Activated CD4-positive, alpha-beta T cell treated with anti-CD3 and anti-CD28 coated beads, Interleukin-2, amount 10 ng/mL, durations not matched to agents 7 days and 5 days (primary cell): ENCODE measurements around the gene BARD1. TPM values are rescaled to one million over a fixed set of nuclear protein-coding genes. Genes with fewer than 3 reads are reported as not detected.
"Not testable (repeated sequence)": the region's sequence is repeated elsewhere in the genome, so short reads cannot be mapped to it uniquely, and the experiment has no call there.

Experiments used
- CTCF ChIA-PET: fragments of 350-600 bp; sonication (Branson Sonifier 250); formaldehyde crosslinking; loops from one replicate; lab custom pipeline; 2021; ENCODE audit warnings: antibody characterized with exemption; lab: Charles Lee
- POLR2A ChIA-PET: fragments of 350-600 bp; sonication (Branson Sonifier 250); formaldehyde crosslinking; loops from one replicate; lab custom pipeline; 2021; ENCODE audit warnings: antibody characterized with exemption; lab: Charles Lee
- DNase-seq: peaks from one replicate; pipeline ENCODE4 v3.0.0-alpha.2; 2020
- H3K27ac Mint-ChIP-seq: one replicate; pipeline ENCODE4 v1.8.0; 2021; ENCODE audit warnings: mild to moderate bottlenecking, moderate library complexity, mixed read lengths
- H3K27me3 Mint-ChIP-seq: one replicate; pipeline ENCODE4 v1.8.0; 2021; ENCODE audit warnings: mixed read lengths
- H3K36me3 Mint-ChIP-seq: one replicate; pipeline ENCODE4 v1.8.0; 2021; ENCODE audit warnings: low read depth, mixed read lengths
- H3K4me1 Mint-ChIP-seq: one replicate; pipeline ENCODE4 v1.8.0; 2021; ENCODE audit warnings: mixed read lengths
- H3K4me3 Mint-ChIP-seq: one replicate; pipeline ENCODE4 v1.8.0; 2021; ENCODE audit warnings: mild to moderate bottlenecking, moderate library complexity, mixed read lengths
- H3K9me3 Mint-ChIP-seq: one replicate; pipeline ENCODE4 v1.8.0; 2021; ENCODE audit warnings: mixed read lengths
- total RNA-seq, 2 experiments: library from RNA; stranded (reverse); gene quantifications; one replicate each; pipeline ENCODE4 v1.2.3, GENCODE V29; 2021

Gene BARD1
- total RNA-seq, 2 experiments from 2014 or later: 51.5 to 57.4 TPM

DNA sequence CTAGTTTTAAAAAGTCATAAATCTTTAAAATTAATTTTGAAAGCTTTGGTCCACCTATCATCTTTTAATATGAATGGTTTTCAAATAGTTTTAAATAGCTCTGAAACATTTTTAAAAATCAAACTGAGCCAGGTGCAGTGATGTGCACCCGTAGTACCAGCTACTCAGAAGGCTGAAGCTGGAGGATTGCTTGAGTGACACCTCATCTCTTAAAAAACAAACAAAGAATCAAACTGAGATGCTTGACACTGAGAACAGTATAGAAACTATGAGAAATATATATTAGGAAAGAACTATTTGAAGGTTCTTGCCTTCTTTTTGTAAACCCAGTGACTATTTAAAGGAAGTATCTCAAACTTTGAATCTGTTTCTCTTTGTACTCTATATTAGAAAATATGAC lies 67.4 kb downstream of the BARD1 start:
- H3K9me3 Mint-ChIP-seq: no peaks in the 10 kb centered on the region
- no peak overlapping the region for H3K4me3 Mint-ChIP-seq
- no peak overlapping the region for H3K27ac Mint-ChIP-seq
- H3K36me3 Mint-ChIP-seq: peaks cover 43% of the 10 kb centered on the region
- POLR2A ChIA-PET: no interaction called here
- CTCF ChIA-PET: no interaction called here
- no peak for DNase-seq
- H3K4me1 Mint-ChIP-seq: peaks cover 17% of the 10 kb centered on the region
- no peaks in the 10 kb centered on the region for H3K27me3 Mint-ChIP-seq

DNA sequence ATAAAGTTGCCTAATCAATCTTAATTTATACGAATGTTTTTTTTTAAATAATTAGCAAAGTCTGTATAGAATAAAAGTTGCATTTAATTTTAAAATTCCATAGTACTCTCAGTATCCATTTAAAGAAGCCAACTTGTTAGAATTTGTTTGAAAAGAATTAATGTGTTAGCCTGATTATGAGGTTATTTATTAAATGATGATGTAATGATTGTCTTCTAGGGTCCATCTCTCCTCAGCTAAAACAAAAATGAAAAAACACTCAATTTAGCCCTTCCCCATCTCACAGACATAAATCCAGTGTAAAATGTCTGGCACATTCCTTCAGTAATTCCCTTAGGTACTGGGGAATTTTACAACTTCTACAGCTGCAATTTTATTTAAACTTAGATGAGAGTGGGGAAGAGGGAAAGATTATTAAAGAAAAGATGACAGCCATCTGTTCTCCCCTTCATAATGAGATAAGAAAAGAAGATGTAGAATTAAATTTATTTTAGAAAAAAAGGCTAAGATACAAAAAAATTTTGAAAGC lies 68.6 kb downstream of the BARD1 start:
- CTCF ChIA-PET: no interaction called here
- H3K9me3 Mint-ChIP-seq: no peaks in the 10 kb centered on the region
- H3K27ac Mint-ChIP-seq: no peak overlapping the region
- DNase-seq: no peak
- H3K36me3 Mint-ChIP-seq: peaks cover 42% of the 10 kb centered on the region
- POLR2A ChIA-PET: no interaction called here
- H3K4me1 Mint-ChIP-seq: peaks cover 13% of the 10 kb centered on the region
- H3K4me3 Mint-ChIP-seq: no peak overlapping the region
- no peaks in the 10 kb centered on the region for H3K27me3 Mint-ChIP-seq

DNA sequence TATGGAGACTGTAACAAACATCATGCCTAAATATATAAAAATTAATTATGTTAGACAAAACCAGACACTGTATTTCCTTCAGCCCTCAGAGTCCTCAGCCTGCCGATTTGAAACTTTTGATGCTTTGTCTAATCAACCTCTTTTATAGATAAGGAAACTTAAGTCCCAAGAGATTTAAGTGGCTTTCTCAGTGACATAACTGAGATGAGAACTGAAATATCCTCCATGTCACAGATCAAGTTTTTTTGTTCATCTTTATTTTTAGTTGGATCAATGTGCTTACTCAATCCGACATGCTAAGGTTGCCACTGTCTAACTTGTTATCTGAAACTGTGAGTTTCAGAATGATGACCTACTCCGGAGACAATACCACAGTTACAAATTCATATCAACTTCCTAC lies 72.3 kb downstream of the BARD1 start:
- Mint-ChIP-seq H3K4me1 (peaks cover 13% of the 10 kb centered on the region), H3K9me3 (no peaks in the 10 kb centered on the region), H3K4me3 (no peak overlapping the region), H3K27ac (no peak overlapping the region), H3K36me3 (peaks cover 40% of the 10 kb centered on the region), H3K27me3 (no peaks in the 10 kb centered on the region)
- DNase-seq: no peak
- POLR2A ChIA-PET: no interaction called here
- CTCF ChIA-PET: no interaction called here

DNA sequence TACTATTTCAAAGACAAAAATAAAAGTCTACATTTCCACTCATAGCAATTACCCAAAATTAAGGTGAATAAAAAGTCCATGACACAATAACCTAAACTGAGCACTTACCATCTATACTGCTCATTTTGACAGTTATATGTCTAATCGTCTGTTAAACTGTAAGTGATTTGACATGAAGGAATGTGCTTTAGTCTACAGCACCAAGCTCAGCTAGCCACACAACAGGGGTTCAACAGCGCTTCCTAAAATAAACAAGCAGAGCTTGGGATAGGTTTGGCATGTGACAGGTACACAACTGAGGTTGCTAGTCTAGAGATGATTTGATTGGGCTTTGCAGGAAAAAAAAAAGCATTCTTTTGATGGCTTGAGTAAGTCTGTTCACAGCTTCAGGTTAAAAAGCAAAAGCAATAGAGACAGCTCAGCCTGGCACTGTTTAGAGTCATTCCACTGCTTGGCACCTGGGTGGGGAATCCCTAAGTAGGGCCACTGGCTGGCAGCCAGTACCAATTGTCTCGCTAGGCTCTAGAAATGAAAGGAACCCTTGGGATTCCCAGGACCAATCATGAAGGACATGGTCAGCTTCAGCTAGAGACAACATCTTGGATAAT lies 78.6 kb downstream of the BARD1 start:
- CTCF ChIA-PET: no interaction called here
- POLR2A ChIA-PET: no interaction called here

DNA sequence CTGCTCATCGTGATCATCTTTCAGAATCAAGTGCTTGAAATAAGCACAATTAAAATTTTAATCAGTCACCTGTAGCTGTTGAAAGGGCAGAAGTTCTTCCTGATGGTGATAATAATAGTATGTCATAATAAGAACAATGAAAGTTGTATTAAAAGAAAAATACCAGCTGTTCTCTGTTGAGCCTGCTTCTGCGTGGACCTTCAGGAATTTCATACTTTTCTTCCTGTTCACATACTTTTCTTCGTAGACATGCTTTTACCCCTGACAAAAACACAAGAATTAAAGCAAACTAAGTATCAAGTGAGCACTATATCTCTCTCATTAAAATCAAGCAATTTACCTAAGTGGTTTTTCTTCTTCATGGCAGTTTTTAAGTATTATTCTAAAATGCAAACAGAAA lies 79.2 kb downstream of the BARD1 start:
- Mint-ChIP-seq H3K36me3 (peaks cover 45% of the 10 kb centered on the region), H3K4me3 (no peak overlapping the region), H3K27ac (no peak overlapping the region), H3K27me3 (no peaks in the 10 kb centered on the region), H3K4me1 (no peaks in the 10 kb centered on the region), H3K9me3 (no peaks in the 10 kb centered on the region)
- POLR2A ChIA-PET: no interaction called here
- CTCF ChIA-PET: interaction anchor here (1.1 kb wide), 1 partner anchor 13 kb away, joined by 3 read pairs; no protein-coding TSS in a partner anchor
- no peak for DNase-seq

More for the DNA sequence above, 78.6 kb downstream of the BARD1 start:
- no peak overlapping the region for H3K4me3 Mint-ChIP-seq
- H3K27ac Mint-ChIP-seq: no peak overlapping the region
- peaks cover 45% of the 10 kb centered on the region for H3K36me3 Mint-ChIP-seq
- no peak for DNase-seq
- no peaks in the 10 kb centered on the region for H3K4me1 Mint-ChIP-seq
- no peaks in the 10 kb centered on the region for H3K27me3 Mint-ChIP-seq
- no peaks in the 10 kb centered on the region for H3K9me3 Mint-ChIP-seq

DNA sequence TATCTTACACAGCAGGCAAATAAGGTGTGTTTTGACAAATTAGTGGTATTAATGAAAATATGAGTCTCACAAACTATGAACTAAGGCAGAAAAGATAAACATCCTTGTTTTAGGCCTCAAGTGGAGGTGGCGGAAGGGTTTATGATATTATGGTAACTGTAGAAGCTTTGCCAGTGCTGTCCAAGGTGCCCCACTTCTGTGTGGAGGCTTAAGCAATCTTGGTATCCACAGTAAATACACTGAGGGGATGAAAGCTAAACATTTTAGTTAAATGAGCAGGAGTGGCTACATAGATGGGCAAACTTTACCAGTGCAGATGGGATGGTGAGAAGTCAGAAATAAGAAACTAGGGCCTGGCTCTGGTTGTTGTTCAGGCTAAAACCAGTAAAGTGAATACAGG lies 84.7 kb downstream of the BARD1 start:
- no peak overlapping the region for H3K4me3 Mint-ChIP-seq
- DNase-seq: no peak
- POLR2A ChIA-PET: interaction anchor here (0.6 kb wide), 1 partner anchor 1489 kb away, joined by 3 read pairs; no protein-coding TSS in a partner anchor
- H3K27ac Mint-ChIP-seq: no peak overlapping the region
- peaks cover 10% of the 10 kb centered on the region for H3K9me3 Mint-ChIP-seq
- no peaks in the 10 kb centered on the region for H3K27me3 Mint-ChIP-seq
- CTCF ChIA-PET: no interaction called here
- peaks cover 78% of the 10 kb centered on the region for H3K36me3 Mint-ChIP-seq
- H3K4me1 Mint-ChIP-seq: peaks cover 3% of the 10 kb centered on the region

DNA sequence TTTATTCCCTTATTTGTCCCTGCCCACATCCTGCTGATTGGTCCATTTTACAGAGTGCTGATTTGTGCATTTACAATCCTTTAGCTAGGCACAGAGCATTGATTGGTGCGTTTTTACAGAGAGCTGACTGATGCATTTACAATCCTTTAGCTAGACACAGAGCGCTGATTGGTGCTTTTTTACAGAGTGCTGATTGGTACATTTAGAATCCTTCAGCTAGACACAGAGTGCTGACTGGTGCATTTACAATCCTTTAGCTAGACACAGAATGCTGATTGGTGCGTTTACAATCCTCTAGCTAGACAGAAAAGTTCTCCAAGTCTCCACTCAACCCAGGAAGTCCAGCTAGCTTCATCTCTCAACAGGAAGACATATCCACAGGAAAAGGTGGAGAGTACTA lies 91.6 kb downstream of the BARD1 start:
- H3K9me3 Mint-ChIP-seq, POLR2A ChIA-PET, H3K27ac Mint-ChIP-seq, H3K4me3 Mint-ChIP-seq, H3K27me3 Mint-ChIP-seq, DNase-seq: not testable (repeated sequence)
- peaks cover 15% of the 10 kb centered on the region for H3K4me1 Mint-ChIP-seq
- CTCF ChIA-PET: interaction anchor here (1.8 kb wide), 1 partner anchor 12 kb away, joined by 3 read pairs; no protein-coding TSS in a partner anchor
- H3K36me3 Mint-ChIP-seq: peaks cover 57% of the 10 kb centered on the region

DNA sequence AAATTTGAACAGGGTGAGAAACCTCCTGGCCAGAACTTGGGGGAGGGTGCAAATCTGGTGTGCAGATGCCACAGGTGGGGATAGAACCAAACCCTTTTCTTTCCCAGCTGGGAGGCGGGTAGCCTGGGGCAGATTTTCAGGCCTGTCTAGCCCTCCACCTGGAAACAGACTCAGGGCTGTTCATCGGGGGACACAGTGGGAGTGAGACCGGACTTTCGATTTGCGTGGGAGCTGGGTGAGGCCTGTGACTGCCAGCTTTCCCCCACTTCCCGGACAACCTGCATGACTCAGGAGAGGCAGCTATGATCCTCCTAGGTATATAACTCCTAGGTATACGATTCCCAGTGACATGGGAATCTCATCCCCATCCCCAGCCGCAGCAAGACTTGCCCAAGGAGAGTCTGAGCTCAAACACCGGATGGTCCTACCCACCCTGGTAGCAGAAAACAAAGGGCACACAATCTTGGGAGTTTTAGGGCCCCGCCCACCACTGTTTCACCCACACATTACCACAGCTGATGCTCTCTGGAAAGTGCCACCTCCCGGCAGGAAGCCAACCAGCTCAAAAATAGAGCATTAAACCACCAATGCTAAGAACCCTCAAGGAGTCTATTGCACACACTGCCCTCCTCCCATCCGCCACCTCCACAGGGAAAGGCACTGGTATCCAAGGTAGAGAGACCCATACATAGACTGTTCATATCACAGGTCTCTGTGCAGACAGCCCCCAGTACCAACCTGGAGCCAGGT lies 92.5 kb downstream of the BARD1 start:
- no peak overlapping the region for H3K27ac Mint-ChIP-seq

DNA sequence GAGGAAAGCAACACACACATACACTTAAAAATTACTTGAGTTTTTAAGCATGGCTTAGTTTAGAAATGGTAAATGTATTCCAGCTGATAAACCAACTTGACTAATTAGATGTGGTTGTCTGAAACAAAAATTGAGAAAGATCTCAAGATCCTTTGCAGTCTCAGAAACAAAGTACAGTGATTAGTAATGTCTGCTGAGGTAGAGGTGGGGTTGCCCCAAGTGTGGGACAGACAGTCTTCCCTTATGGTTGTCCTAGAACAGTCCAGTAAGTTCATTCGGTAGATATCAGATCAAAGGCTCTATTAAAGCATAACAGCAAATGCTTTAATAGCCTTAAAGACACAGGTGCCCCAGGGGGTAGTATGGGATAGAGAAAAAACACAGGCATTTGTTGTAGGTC lies 94.5 kb downstream of the BARD1 start:
- ChIA-PET POLR2A (no interaction called here), CTCF (no interaction called here)
- H3K4me1 Mint-ChIP-seq: peaks cover 14% of the 10 kb centered on the region
- H3K27ac Mint-ChIP-seq: no peak overlapping the region
- peaks cover 36% of the 10 kb centered on the region for H3K36me3 Mint-ChIP-seq
- no peaks in the 10 kb centered on the region for H3K9me3 Mint-ChIP-seq
- H3K4me3 Mint-ChIP-seq: no peak overlapping the region
- no peak for DNase-seq
- no peaks in the 10 kb centered on the region for H3K27me3 Mint-ChIP-seq

More for the DNA sequence above, 92.5 kb downstream of the BARD1 start:
- Mint-ChIP-seq H3K4me1 (peaks cover 15% of the 10 kb centered on the region), H3K4me3 (no peak overlapping the region), H3K27me3 (no peaks in the 10 kb centered on the region), H3K36me3 (peaks cover 53% of the 10 kb centered on the region), H3K9me3 (no peaks in the 10 kb centered on the region)
- ChIA-PET POLR2A (no interaction called here), CTCF (interaction anchor here (1.8 kb wide), 1 partner anchor 13 kb away, joined by 3 read pairs; no protein-coding TSS in a partner anchor)
- no peak for DNase-seq

DNA sequence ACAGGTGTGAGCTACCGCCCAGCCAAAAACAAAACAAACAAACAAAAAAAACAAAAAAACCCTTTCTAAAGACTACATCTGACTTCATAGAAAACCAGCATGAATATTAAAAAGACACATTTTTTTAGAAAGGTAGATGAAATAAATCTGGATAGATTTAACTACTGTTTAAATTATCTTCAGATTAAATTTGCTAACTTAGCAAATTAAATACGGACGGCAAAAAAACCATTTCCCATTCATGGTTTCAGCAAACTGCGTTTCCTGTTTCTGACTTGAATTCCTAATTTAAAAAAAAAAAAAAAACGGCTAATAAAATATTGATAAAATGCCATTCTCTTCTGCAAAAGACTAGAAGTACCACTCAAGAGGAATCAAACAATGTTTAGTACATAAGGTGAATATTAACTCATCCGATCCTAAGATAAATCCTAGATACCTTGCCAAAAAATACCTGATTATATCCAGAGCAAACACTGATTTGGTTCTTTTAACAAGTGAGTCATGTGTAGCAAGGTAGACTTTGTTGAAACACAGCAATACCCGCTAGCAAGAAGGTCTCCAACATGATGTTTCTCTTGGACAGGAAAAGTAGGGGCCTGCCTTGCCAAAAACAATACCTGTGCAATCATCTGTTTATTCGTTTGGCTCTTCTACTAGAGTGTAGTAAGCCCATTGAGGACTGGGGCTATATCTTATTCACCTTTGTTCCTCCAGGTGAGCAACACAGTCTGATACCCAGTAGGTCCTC lies 96.2 kb downstream of the BARD1 start:
- Mint-ChIP-seq H3K36me3 (peaks cover 22% of the 10 kb centered on the region), H3K9me3 (no peaks in the 10 kb centered on the region), H3K27ac (no peak overlapping the region), H3K27me3 (no peaks in the 10 kb centered on the region), H3K4me3 (no peak overlapping the region), H3K4me1 (peaks cover 12% of the 10 kb centered on the region)
- ChIA-PET CTCF (no interaction called here), POLR2A (no interaction called here)
- DNase-seq: no peak

DNA sequence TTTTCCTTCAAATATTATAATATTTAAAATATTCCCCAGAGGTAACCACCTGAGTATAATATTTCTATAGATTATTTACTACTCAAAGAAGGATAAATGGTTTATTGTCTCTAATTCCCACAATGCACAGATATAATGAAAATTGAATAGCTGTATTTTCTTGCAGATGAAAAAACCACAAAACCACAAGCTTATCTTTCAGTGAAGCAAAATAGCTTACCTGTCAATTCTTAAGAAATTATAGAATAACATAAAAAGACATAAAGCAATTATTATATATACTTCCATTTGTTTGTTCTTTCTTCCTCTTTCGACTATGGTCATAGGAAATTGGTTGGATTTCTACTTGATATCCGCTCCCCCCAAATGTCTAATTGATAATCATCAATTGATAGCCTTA lies 98.8 kb downstream of the BARD1 start:
- H3K4me3 Mint-ChIP-seq: no peak overlapping the region
- peaks cover 3% of the 10 kb centered on the region for H3K4me1 Mint-ChIP-seq
- H3K27ac Mint-ChIP-seq: no peak overlapping the region
- H3K36me3 Mint-ChIP-seq: no peaks in the 10 kb centered on the region
- POLR2A ChIA-PET: no interaction called here
- H3K27me3 Mint-ChIP-seq: no peaks in the 10 kb centered on the region
- H3K9me3 Mint-ChIP-seq: no peaks in the 10 kb centered on the region
- CTCF ChIA-PET: no interaction called here
- no peak for DNase-seq

DNA sequence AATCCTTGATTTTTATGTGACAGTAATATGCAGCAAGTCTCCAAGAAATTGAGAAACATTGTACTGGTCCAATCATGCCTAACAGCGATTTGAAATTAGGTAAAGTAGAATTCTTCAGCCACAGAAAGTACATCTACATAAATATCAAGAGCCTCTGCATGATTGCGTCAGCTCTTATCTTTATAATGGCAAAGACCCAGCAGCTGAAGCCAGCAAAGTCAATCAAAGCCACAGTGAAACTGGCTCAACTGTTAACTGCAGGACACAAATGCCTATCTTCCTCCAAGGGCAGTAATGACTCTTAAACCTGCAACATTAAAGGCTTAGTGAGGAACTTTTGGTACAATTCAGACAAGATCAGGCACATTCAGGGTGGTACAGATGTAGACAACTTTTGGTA lies 102.5 kb downstream of the BARD1 start:
- H3K9me3 Mint-ChIP-seq: no peaks in the 10 kb centered on the region
- H3K27ac Mint-ChIP-seq: no peak overlapping the region
- H3K4me1 Mint-ChIP-seq: peaks cover 3% of the 10 kb centered on the region
- ChIA-PET CTCF (no interaction called here), POLR2A (no interaction called here)
- DNase-seq: no peak
- no peak overlapping the region for H3K4me3 Mint-ChIP-seq
- no peaks in the 10 kb centered on the region for H3K36me3 Mint-ChIP-seq
- peaks cover 10% of the 10 kb centered on the region for H3K27me3 Mint-ChIP-seq

DNA sequence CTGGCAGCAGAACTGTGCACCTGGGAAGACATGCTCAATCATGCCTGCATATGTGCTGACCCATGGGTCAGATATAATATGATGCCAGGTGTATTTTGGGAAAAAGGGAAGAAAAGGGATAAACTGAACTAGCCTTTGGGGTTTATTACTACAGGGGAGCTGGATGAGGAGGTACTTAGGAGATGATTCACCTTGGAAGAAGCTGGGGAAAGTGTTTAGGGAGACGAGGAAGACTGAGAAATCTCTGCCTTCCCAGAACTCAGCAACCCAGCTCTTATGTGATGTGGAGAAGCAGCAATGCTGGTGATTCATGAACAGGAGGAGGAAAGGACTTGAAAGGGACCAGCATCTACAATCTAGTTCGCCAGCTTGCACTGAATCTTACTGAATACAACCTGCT lies 110.2 kb downstream of the BARD1 start:
- H3K27me3 Mint-ChIP-seq: peaks cover 10% of the 10 kb centered on the region
- ChIA-PET POLR2A (no interaction called here), CTCF (interaction anchor here (0.6 kb wide), 1 partner anchor 1884 kb away, joined by 4 read pairs; no protein-coding TSS in a partner anchor)
- H3K9me3 Mint-ChIP-seq: peaks cover 6% of the 10 kb centered on the region
- H3K4me1 Mint-ChIP-seq: no peaks in the 10 kb centered on the region
- DNase-seq: no peak
- no peaks in the 10 kb centered on the region for H3K36me3 Mint-ChIP-seq
- H3K4me3 Mint-ChIP-seq: no peak overlapping the region
- no peak overlapping the region for H3K27ac Mint-ChIP-seq
